GM12878 (cell line): ENCODE results near the gene ADGRF4. TPM values are rescaled to one million over a fixed set of nuclear protein-coding genes. Genes with fewer than 3 reads are reported as not detected.

Experiments
- ATAC-seq: fragments of 200-7000 bp; cut with Tn5 transposase; 3 replicates; pipeline ENCODE4 v1.9.1; 2020; ENCODE audit warnings: mild to moderate bottlenecking, moderate library complexity
- BruUV-seq: library from RNA; stranded (reverse); fragments of 400-500 nt; replicated peaks from 2 replicates; lab custom pipeline; 2021; lab: Mats Ljungman, UMichigan
- CTCF ChIA-PET: fragments of 300-600 bp; sonication (Branson Sonifier 250); formaldehyde crosslinking; extraction: SDS; loops from one replicate; lab custom pipeline; 2021; ENCODE audit warnings: inconsistent platforms; lab: Yijun Ruan, JAX
- POLR2A ChIA-PET: fragments of 350-600 bp; formaldehyde crosslinking; extraction: SDS; loops from one replicate; lab custom pipeline; 2021; ENCODE audit warnings: inconsistent platforms; lab: Charles Lee
- RAD21 ChIA-PET: fragments of 300-600 bp; sonication (Branson Sonifier 250); formaldehyde crosslinking; loops from one replicate; lab custom pipeline; 2023; ENCODE audit warnings: antibody characterized with exemption; ENCODE audit not compliant: unreplicated experiment; lab: Charles Lee
- SMC1A ChIA-PET: fragments of 300-600 bp; sonication (Branson Sonifier 250); formaldehyde crosslinking; loops from one replicate; lab custom pipeline; 2023; ENCODE audit not compliant: unreplicated experiment, uncharacterized antibody; lab: Charles Lee
- DNase-seq: peaks from one replicate; pipeline ENCODE4 v3.0.0-alpha.2; 2011; ENCODE audit warnings: low read depth, low spot score
- FAIRE-seq: peaks from 3 replicates; lab custom pipeline; 2011; peaks lifted over from hg19 to GRCh38; lab: Jason Lieb, UNC
- H2AFZ ChIP-seq: 2 replicates; pipeline ENCODE4 v1.6.0; 2011; ENCODE audit warnings: low read depth, low read length, control low read depth; ENCODE audit not compliant: control insufficient read depth
- H3K27ac ChIP-seq: 2 replicates; pipeline ENCODE4 v1.5.1; 2011; ENCODE audit warnings: control low read depth; ENCODE audit not compliant: control insufficient read depth, insufficient read depth
- H3K27me3 ChIP-seq, 2 experiments: replicated peaks in 1 of 2; 2 replicates each; pipeline versions ENCODE4 v1.6.0 to v1.6.1; 2011; ENCODE audit warnings: low read length in 1 of 2; ENCODE audit not compliant: control insufficient read depth in 2 of 2, insufficient read depth in 2 of 2
- H3K36me3 ChIP-seq, 2 experiments: 2 replicates each; pipeline ENCODE4 v1.5.1; 2011; ENCODE audit warnings: low read length in 1 of 2; ENCODE audit not compliant: control insufficient read depth in 2 of 2, insufficient read depth in 2 of 2
- H3K4me1 ChIP-seq: 2 replicates; pipeline ENCODE4 v1.6.1; 2011; ENCODE audit warnings: mild to moderate bottlenecking, low read length, moderate library complexity, mixed read lengths; ENCODE audit not compliant: control insufficient read depth, insufficient read depth
- H3K4me2 ChIP-seq: 2 replicates; pipeline ENCODE4 v1.6.0; 2011; ENCODE audit warnings: control low read depth; ENCODE audit not compliant: control insufficient read depth, insufficient read depth
- H3K4me3 ChIP-seq: fragments of 200-600 bp; sonication (generic); 2 replicates; pipeline ENCODE4 v1.5.1; 2016
- H3K79me2 ChIP-seq: 2 replicates; pipeline ENCODE4 v1.6.0; 2011; ENCODE audit warnings: low read length; ENCODE audit not compliant: control insufficient read depth, insufficient read depth
- H3K9ac ChIP-seq: 2 replicates; pipeline ENCODE4 v1.8.0; 2011; ENCODE audit warnings: low read length, control low read depth, mixed read lengths; ENCODE audit not compliant: control insufficient read depth, insufficient read depth
- H3K9me3 ChIP-seq: replicated peaks from 3 replicates; pipeline ENCODE4 v1.5.1; 2011; ENCODE audit warnings: mild to moderate bottlenecking, low read length; ENCODE audit not compliant: control insufficient read depth, insufficient read depth
- H4K20me1 ChIP-seq: 2 replicates; pipeline ENCODE4 v1.6.0; 2011; ENCODE audit not compliant: control insufficient read depth, insufficient read depth
- CBX3 ChIP-seq: fragments of 200-600 bp; sonication (generic); IDR thresholded peaks from 2 replicates; pipeline ENCODE4 v1.6.1; 2016; ENCODE audit warnings: low read depth, borderline replicate concordance
- EGR1 ChIP-seq, 2 experiments: IDR thresholded peaks; 1 replicate in 1 of 2; 2 replicates in 1 of 2; pipeline ENCODE4 v1.6.1; 2011 to 2012; ENCODE audit warnings: low read depth in 2 of 2, low read length in 2 of 2, borderline replicate concordance in 1 of 2, mild to moderate bottlenecking in 1 of 2, moderate library complexity in 1 of 2
- KDM1A ChIP-seq: fragments of 200-600 bp; sonication (generic); IDR thresholded peaks from 2 replicates; pipeline ENCODE4 v1.6.1; 2016; ENCODE audit warnings: borderline replicate concordance
- RAD21 ChIP-seq: IDR thresholded peaks from 2 replicates; pipeline ENCODE4 v1.6.1; 2011; ENCODE audit warnings: mild to moderate bottlenecking, low read depth, low read length, moderate library complexity; ENCODE audit not compliant: insufficient read depth
- ZBED1 ChIP-seq: IDR thresholded peaks from 2 replicates; pipeline ENCODE4 v1.6.1; 2016; ENCODE audit warnings: borderline replicate concordance
- WGBS: methylation state at CpG from one replicate; pipeline ENCODE4 v1.1.6; 2016; ENCODE audit warnings: low lambda C conversion rate; ENCODE audit not compliant: insufficient replicate concordance, insufficient coverage; ENCODE audit errors: missing lambda C conversion rate; 5-methylcytosine and 5-hydroxymethylcytosine counted together
- in situ Hi-C: fragments of 300-500 bp; cut with MboI; formaldehyde crosslinking; loops from 9 replicates; pipeline ENCODE4 v1.14.3; 2018; ENCODE audit warnings: mixed read lengths
- intact Hi-C: fragments of 100-400 bp; cut with micrococcal nuclease; formaldehyde crosslinking; loops from one replicate; pipeline ENCODE4 v1.14.2; 2022; ENCODE audit not compliant: unreplicated experiment
- polyA plus RNA-seq, 11 experiments: library from polyadenylated mRNA; depleted of rRNA in 4 of 11; unstranded in 6 of 11; stranded (reverse) in 5 of 11; fragments of >200 nt; fragmentation: Nextera tagmentation in 4 of 11; fragmentation: Illumina TruSeq in 1 of 11; extraction: Ambion mirVana in 4 of 11; extraction: Trizol in 1 of 11; gene quantifications; 1 replicate in 1 of 11; 2 replicates in 10 of 11; pipeline versions ENCODE4 v1.2.1 to v1.2.3, GENCODE V29; 2011 to 2016; ENCODE audit warnings: inconsistent platforms in 2 of 11, missing spikeins in 2 of 11, low read depth in 1 of 11
- total RNA-seq, 4 experiments: library from RNA; depleted of rRNA in 3 of 4; stranded (reverse); fragments of >200 nt in 3 of 4; fragmentation: Illumina TruSeq in 1 of 4; extraction: Trizol in 1 of 4; gene quantifications; 2 replicates each; pipeline versions ENCODE4 v1.2.1 to v1.2.3, GENCODE V29; 2013 to 2021
- TF ChIP-seq, protein P1 (sequence below): fragments of 450-650 bp; IDR thresholded peaks from 2 replicates; pipeline ENCODE4 v1.6.1; 2018; ENCODE audit warnings: borderline replicate concordance, mild to moderate bottlenecking; ENCODE audit not compliant: partially characterized antibody
- TF ChIP-seq, protein P2 (sequence below): fragments of 450-650 bp; formaldehyde crosslinking; IDR thresholded peaks from 2 replicates; pipeline ENCODE4 v1.4.0; 2020; ENCODE audit warnings: mild to moderate bottlenecking, moderate library complexity
- TF ChIP-seq, protein P3 (sequence below): fragments of 450-650 bp; IDR thresholded peaks from 2 replicates; pipeline ENCODE4 v1.6.1; 2017; ENCODE audit warnings: borderline replicate concordance

ADGRF4 gene
- total and polyA plus RNA-seq, 10 of the 15 experiments (the other 5 are each of a cell fraction or from before 2014, with no cell fraction given), result 0.04 to 0.12 (median 0.06) TPM; not detected in 5

DNA sequence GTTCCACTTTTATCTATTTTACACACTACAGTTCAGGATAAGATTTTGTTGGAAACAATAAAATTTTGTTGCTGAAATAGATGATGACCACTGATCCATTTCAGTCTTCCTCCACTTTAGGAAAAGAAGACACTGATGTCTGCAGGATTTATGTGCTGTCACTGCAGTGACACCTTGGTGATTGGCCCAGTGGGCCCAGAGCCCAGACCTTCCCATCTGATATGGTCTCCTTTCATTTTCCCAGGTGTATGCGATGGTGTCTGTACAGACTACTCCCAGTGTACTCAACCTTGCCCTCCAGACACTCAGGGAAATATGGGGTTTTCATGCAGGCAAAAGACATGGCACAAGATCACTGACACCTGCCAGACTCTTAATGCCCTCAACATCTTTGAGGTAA is 19.6 kb upstream of the ADGRF4 start (continued):
- TF ChIP-seq ZBED1, result no peak

DNA sequence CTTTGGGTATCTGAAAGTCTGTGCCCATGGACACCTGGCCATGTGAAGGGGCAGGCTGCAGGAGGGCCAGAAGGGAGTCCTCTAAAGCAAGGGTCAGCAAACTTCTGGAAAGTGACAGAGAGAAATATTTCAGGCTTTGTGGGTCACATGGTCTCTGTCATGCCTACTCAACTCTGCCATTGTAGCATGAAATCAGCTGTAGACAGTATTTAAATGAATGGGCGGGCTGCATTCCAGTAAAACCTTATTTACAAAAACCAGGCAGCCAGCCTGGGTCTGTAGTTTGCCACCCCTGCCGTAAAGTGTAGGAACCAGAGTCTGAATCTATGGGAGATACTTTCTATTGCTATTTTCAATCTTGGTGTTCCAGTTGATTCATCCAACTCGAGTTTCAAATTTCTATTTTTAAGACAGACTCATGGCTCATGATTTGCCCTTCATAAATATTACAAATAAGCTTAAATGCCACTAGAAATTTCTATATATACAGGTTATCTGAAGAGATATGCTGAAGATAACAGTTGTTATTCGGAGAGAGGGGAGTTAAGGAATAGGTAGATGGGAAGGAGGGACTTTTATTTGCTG is 19.0 kb upstream of the ADGRF4 start:
- H4K20me1 ChIP-seq, result no peaks in the 10 kb centered on the region
- no peak overlapping the region for H3K27ac ChIP-seq
- RAD21 ChIA-PET, result no interaction called here
- in situ Hi-C loops, result no loop called here
- no peaks in the 10 kb centered on the region for H3K9me3 ChIP-seq
- no TSS peak for BruUV-seq
- H3K79me2 ChIP-seq, result no peaks in the 10 kb centered on the region
- H3K4me3 ChIP-seq, result no peak overlapping the region
- 6% methylated on average over 4 of the region's 4 CpGs for WGBS
- TF ChIP-seq CBX3 (no peak), EGR1 (IDR thresholded peaks at IDR 0.05; ENCODE audit: borderline replicate concordance in 1 of 2, low read depth in 2 of 2, low read length in 2 of 2) (no peak), KDM1A (no peak), RAD21 (no peak)
- TF ChIP-seq, protein P1, sequence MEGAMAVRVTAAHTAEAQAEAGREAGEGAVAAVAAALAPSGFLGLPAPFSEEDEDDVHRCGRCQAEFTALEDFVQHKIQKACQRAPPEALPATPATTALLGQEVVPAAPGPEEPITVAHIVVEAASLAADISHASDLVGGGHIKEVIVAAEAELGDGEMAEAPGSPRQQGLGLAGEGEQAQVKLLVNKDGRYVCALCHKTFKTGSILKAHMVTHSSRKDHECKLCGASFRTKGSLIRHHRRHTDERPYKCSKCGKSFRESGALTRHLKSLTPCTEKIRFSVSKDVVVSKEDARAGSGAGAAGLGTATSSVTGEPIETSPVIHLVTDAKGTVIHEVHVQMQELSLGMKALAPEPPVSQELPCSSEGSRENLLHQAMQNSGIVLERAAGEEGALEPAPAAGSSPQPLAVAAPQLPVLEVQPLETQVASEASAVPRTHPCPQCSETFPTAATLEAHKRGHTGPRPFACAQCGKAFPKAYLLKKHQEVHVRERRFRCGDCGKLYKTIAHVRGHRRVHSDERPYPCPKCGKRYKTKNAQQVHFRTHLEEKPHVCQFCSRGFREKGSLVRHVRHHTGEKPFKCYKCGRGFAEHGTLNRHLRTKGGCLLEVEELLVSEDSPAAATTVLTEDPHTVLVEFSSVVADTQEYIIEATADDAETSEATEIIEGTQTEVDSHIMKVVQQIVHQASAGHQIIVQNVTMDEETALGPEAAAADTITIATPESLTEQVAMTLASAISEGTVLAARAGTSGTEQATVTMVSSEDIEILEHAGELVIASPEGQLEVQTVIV, result no peak
- TF ChIP-seq, protein P2, sequence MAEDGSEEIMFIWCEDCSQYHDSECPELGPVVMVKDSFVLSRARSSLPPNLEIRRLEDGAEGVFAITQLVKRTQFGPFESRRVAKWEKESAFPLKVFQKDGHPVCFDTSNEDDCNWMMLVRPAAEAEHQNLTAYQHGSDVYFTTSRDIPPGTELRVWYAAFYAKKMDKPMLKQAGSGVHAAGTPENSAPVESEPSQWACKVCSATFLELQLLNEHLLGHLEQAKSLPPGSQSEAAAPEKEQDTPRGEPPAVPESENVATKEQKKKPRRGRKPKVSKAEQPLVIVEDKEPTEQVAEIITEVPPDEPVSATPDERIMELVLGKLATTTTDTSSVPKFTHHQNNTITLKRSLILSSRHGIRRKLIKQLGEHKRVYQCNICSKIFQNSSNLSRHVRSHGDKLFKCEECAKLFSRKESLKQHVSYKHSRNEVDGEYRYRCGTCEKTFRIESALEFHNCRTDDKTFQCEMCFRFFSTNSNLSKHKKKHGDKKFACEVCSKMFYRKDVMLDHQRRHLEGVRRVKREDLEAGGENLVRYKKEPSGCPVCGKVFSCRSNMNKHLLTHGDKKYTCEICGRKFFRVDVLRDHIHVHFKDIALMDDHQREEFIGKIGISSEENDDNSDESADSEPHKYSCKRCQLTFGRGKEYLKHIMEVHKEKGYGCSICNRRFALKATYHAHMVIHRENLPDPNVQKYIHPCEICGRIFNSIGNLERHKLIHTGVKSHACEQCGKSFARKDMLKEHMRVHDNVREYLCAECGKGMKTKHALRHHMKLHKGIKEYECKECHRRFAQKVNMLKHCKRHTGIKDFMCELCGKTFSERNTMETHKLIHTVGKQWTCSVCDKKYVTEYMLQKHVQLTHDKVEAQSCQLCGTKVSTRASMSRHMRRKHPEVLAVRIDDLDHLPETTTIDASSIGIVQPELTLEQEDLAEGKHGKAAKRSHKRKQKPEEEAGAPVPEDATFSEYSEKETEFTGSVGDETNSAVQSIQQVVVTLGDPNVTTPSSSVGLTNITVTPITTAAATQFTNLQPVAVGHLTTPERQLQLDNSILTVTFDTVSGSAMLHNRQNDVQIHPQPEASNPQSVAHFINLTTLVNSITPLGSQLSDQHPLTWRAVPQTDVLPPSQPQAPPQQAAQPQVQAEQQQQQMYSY (CRISPR knock-in tag), result no peak
- TF ChIP-seq, protein P3, sequence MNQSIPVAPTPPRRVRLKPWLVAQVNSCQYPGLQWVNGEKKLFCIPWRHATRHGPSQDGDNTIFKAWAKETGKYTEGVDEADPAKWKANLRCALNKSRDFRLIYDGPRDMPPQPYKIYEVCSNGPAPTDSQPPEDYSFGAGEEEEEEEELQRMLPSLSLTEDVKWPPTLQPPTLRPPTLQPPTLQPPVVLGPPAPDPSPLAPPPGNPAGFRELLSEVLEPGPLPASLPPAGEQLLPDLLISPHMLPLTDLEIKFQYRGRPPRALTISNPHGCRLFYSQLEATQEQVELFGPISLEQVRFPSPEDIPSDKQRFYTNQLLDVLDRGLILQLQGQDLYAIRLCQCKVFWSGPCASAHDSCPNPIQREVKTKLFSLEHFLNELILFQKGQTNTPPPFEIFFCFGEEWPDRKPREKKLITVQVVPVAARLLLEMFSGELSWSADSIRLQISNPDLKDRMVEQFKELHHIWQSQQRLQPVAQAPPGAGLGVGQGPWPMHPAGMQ, result no peak
- TF ChIP-seq, all 136 proteins: peak for 0
- ChIA-PET SMC1A (no interaction called here), CTCF (no interaction called here), POLR2A (no interaction called here)
- Histone ChIP-seq H2AFZ (no peak overlapping the region), H3K27me3 (no peaks in the 10 kb centered on the region; a peak in 1 of 4 replicates), H3K9ac (no peak overlapping the region), H3K4me2 (no peak overlapping the region), H3K36me3 (no peaks in the 10 kb centered on the region), H3K4me1 (no peaks in the 10 kb centered on the region)
- FAIRE-seq (no peak), DNase-seq (no peak), ATAC-seq (no peak)
- intact Hi-C loops, result no loop called here
